Measurements from ENCODE around the gene CHST9.

CHST9 gene

DNA sequence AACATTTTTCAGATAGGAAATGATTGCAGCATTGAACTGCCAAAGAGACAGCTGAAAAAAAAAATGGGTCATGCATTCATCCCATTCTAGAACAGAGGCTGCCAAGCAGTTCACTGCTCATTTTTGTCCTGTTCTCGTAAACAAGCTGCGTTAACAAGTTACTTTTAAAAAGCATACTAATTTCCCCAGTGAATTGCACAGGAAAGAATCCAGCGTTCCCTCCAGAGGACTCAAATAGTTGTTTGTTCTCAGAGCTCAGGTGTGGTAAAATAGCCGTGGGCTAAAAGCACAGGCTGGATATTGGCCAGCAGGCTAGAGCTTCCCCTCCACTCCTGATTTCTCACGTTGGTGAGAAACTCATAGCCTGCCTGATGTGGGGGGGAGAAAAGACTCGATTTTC is 243.5 kb downstream of the CHST9 start:
- Histone ChIP-seq H3K4me2 (ENCODE audit: insufficient read depth, low read length) (no peak overlapping the region), H3K9me3 (ENCODE audit: insufficient read depth, low read length, severe bottlenecking) (no peaks in the 10 kb centered on the region), H3K4me3 (ENCODE audit: low read depth in 1 of 2, low read length in 2 of 2) (no peak overlapping the region), H3K27ac (ENCODE audit: low read length) (no peak overlapping the region), H3K27me3 (ENCODE audit: insufficient read depth, low read length, poor library complexity) (no peaks in the 10 kb centered on the region), H3K79me2 (ENCODE audit: insufficient read depth, low read length) (no peaks in the 10 kb centered on the region), H3K36me3 (ENCODE audit: insufficient read depth, low read length) (no peaks in the 10 kb centered on the region), H3K4me1 (ENCODE audit: insufficient read depth, low read length) (peaks cover 14% of the 10 kb centered on the region), H4K20me1 (ENCODE audit: insufficient read depth, low read length) (no peaks in the 10 kb centered on the region), H2AFZ (ENCODE audit: low read depth, low read length) (no peak overlapping the region), H3K9ac (ENCODE audit: low read depth, low read length) (no peak overlapping the region)
- DNase-seq: no peak
- ATAC-seq (ENCODE audit: insufficient read depth, low read depth): no peak
- TF ChIP-seq, protein P1, sequence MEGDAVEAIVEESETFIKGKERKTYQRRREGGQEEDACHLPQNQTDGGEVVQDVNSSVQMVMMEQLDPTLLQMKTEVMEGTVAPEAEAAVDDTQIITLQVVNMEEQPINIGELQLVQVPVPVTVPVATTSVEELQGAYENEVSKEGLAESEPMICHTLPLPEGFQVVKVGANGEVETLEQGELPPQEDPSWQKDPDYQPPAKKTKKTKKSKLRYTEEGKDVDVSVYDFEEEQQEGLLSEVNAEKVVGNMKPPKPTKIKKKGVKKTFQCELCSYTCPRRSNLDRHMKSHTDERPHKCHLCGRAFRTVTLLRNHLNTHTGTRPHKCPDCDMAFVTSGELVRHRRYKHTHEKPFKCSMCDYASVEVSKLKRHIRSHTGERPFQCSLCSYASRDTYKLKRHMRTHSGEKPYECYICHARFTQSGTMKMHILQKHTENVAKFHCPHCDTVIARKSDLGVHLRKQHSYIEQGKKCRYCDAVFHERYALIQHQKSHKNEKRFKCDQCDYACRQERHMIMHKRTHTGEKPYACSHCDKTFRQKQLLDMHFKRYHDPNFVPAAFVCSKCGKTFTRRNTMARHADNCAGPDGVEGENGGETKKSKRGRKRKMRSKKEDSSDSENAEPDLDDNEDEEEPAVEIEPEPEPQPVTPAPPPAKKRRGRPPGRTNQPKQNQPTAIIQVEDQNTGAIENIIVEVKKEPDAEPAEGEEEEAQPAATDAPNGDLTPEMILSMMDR (IDR thresholded peaks at IDR 0.05; ENCODE audit: borderline replicate concordance, extremely low read depth, low read length, poor library complexity, severe bottlenecking): no peak
- TF ChIP-seq EZH2 (IDR thresholded peaks at IDR 0.05; ENCODE audit: borderline replicate concordance, low read depth, low read length, severe bottlenecking): no peak

DNA sequence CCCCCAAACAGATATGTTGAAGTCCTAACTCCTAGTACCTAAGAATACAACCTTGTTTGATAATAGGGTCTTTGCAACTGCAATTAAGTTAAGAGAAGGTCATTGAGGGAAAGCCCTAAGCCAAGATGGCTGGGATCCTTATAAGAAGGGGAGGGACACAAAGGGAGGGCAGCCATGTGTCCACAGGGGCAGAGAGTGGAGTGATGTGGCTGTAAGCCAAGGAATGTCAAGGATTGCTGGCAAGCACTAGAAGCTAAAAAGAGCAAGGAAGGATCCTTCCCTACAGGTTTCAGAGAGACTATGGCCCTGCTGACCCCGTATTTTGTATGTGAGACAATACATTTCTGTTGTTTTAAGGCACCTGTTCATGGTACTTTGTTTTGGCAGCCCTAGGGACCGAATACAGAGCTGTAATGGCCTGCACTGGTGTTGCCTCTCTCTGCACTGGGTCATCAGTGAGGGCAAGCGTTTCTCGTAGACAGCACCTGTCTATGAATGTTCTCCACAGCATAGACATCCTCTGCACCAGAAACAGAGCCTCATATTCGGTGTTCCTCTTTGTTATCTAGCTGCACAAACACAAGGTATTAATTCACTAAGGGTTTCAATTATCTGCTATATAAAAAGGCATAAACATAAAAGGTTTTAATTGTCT is 244.2 kb downstream of the CHST9 start:
- DNase-seq: no peak
- Histone ChIP-seq H3K27me3 (ENCODE audit: insufficient read depth, low read length, poor library complexity) (no peaks in the 10 kb centered on the region), H3K36me3 (ENCODE audit: insufficient read depth, low read length) (no peaks in the 10 kb centered on the region), H3K27ac (ENCODE audit: low read length) (no peak overlapping the region), H3K9me3 (ENCODE audit: insufficient read depth, low read length, severe bottlenecking) (no peaks in the 10 kb centered on the region), H3K4me3 (ENCODE audit: low read depth in 1 of 2, low read length in 2 of 2) (no peak overlapping the region), H3K4me1 (ENCODE audit: insufficient read depth, low read length) (peaks cover 14% of the 10 kb centered on the region), H3K9ac (ENCODE audit: low read depth, low read length) (no peak overlapping the region), H3K79me2 (ENCODE audit: insufficient read depth, low read length) (no peaks in the 10 kb centered on the region), H4K20me1 (ENCODE audit: insufficient read depth, low read length) (no peaks in the 10 kb centered on the region), H3K4me2 (ENCODE audit: insufficient read depth, low read length) (no peak overlapping the region), H2AFZ (ENCODE audit: low read depth, low read length) (no peak overlapping the region)
- TF ChIP-seq, protein P1 (IDR thresholded peaks at IDR 0.05; ENCODE audit: borderline replicate concordance, extremely low read depth, low read length, poor library complexity, severe bottlenecking): no peak
- no peak for ATAC-seq (ENCODE audit: insufficient read depth, low read depth)

DNA sequence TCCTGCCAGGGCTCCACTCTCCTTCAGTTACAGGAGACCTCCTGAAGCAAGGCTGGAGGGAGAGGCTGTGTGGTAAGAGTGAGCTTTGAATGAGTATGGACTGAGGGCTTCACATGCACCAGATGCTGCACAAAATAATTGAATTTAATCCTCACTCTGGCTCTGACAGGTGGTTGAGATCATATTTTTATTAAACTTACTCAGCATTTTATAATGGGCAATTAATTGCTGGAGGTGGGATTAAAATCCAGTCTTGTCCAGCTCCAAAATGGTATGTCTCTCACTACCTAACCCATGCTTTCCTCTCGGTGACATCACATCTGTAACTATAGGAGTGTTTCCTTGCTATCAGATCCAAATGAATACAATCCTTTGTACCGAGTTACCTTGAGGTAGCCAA is 253.4 kb downstream of the CHST9 start:
- no peaks in the 10 kb centered on the region for H3K36me3 ChIP-seq (ENCODE audit: insufficient read depth, low read length)
- no peak overlapping the region for H3K27ac ChIP-seq (ENCODE audit: low read length)
- H3K4me3 ChIP-seq (ENCODE audit: low read depth in 1 of 2, low read length in 2 of 2): no peak overlapping the region
- H2AFZ ChIP-seq (ENCODE audit: low read depth, low read length): no peak overlapping the region
- no peaks in the 10 kb centered on the region for H4K20me1 ChIP-seq (ENCODE audit: insufficient read depth, low read length)
- H3K4me2 ChIP-seq (ENCODE audit: insufficient read depth, low read length): no peak overlapping the region
- H3K9ac ChIP-seq (ENCODE audit: low read depth, low read length): no peak overlapping the region
- peaks cover 21% of the 10 kb centered on the region for H3K4me1 ChIP-seq (ENCODE audit: insufficient read depth, low read length)
- no peaks in the 10 kb centered on the region for H3K9me3 ChIP-seq (ENCODE audit: insufficient read depth, low read length, severe bottlenecking)
- DNase-seq (no peak), ATAC-seq (ENCODE audit: insufficient read depth, low read depth) (no peak)
- no peaks in the 10 kb centered on the region for H3K27me3 ChIP-seq (ENCODE audit: insufficient read depth, low read length, poor library complexity)
- no peaks in the 10 kb centered on the region for H3K79me2 ChIP-seq (ENCODE audit: insufficient read depth, low read length)
- no peak for TF ChIP-seq EZH2 (IDR thresholded peaks at IDR 0.05; ENCODE audit: borderline replicate concordance, low read depth, low read length, severe bottlenecking)
- TF ChIP-seq, protein P1 (IDR thresholded peaks at IDR 0.05; ENCODE audit: borderline replicate concordance, extremely low read depth, low read length, poor library complexity, severe bottlenecking): no peak

Measured in DND-41 (cell line).